GM04504 (cell line): Measurements from ENCODE around the gene MARCHF7.

ENCODE experiments used
- DNase-seq: peaks from one replicate; pipeline ENCODE4 v3.0.0-alpha.2; 2012; ENCODE audit warnings: low read depth

The MARCHF7 gene

DNA sequence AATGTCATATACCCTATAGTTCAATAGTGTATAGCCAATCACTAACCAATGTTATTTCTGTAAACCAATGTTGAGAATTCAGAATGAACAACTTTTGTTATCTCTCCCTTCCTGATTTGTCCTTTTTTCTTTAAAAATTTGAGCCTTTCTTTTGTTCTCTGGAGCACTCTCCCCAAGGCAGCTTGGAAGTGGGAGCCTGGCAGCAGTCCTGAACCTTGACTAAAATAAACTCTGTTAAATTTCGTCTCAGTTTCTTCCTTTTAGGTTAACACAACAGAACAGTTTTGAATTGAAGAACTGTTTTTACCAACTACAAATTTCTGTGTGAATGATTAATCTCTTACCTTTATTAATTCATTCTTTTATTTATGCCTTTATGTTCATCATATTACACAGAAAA lies 49.8 kb downstream of the MARCHF7 start:
- DNase-seq, result no peak
